ENCODE data around the gene RSPO1.
"Not testable (repeated sequence)": the region's sequence is repeated elsewhere in the genome, so short reads cannot be mapped to it uniquely, and the experiment has no call there.

Gene RSPO1

DNA sequence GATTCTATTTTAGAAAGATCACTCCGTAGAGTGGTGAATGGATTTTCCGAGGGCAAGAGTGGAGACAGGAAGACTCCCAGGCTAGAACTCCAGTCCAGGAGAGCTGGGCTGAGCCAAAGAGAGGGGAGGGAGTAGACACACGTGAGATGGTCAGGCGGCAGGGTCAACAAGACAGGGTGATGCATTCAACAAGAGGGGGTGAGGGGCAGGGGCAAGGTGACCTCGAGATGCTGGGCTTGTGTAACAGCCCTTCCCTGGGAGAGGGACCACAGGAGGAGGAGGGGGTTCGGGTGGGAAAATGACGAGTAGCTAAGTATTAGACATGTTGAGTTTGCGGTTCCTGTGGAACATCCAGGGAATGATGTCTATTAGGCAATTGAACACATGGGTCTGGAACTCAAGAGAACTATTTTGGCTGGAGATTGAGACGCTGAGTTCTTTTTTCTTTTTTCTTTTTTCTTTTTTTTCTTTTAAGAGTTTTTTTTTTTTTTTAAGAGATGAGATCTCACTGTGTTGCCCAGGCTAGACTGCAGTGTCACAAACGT lies 13.3 kb downstream of the RSPO1 start:
- DNase-seq: no peak

DNA sequence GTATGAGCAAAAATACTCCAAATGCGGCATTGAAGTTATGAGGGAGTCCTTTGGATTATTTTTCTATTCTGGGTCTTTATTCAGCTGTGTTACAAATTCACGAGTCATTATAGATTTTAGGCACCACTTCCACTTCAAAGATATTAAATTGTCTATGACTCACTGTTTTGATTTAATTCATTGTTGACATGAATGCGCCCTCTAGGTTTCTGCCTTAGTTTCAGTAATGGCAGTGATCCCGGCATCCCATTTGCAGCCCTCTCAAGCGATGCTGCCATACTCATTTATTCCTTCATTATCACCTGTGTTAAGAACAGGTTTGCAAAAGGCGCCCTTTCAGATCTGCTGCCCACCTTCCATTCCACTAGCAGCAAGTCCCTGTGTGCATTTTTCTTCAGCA lies 14.0 kb downstream of the RSPO1 start:
- no peak for DNase-seq

DNA sequence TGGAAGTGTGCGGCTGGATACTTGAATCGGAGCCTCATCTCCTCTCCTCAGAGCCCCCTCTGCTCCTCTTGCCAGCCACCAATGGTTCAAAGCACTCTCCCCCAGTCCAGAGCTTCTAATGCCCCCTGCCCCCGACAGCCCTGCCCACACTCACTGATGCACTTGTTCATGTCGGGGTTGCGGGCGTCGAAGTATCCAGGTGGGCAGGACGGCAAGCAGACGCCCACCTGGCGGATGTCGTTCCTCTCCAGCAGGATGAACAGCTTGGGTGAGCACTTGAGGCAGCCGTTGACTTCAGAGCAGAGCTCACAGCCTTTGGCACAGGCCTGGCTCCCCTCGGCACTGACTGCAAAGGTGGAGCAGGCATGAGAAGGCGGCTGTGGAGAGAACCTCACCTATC lies 18.4 kb downstream of the RSPO1 start:
- DNase-seq: no peak

DNA sequence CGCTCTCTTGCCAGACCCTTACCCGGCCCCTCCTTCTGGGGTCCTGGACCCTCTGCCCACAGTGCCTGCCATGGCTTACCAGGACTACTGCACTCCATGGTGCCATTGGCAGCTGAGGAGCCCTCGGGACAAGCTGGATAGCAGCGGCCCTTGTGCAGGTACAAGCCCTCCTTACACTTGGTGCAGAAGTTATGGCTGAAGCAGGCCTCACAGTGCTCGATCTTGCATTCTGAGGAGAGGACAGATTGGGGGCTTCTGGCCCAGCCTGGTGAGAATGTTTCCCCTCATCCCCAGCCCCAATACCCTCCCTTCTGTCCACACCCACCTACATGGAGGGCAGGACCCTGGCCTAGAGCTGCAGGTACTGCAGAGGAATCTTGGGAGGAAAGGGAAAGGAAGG lies 20.6 kb downstream of the RSPO1 start:
- no peak for DNase-seq

DNA sequence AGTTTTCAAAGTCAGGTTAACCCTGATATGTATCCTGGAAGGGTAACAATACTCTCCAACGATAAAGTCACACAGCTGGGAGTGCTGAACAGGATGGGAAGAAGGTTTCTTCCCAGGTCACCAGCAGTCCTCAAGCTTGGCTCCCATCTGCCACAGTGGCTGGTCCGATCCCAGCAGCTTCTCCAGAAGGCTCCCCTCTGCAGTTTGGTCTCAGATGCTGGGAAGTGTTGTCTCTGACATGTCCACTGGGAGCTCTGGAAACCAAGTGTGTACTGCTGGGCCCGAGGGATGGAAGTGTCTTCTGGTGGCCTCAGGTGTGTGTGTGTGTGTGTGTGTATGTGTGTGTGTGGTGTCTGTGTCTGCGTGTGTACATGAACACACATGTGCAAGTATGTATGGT lies 22.5 kb downstream of the RSPO1 start:
- no peak for DNase-seq

DNA sequence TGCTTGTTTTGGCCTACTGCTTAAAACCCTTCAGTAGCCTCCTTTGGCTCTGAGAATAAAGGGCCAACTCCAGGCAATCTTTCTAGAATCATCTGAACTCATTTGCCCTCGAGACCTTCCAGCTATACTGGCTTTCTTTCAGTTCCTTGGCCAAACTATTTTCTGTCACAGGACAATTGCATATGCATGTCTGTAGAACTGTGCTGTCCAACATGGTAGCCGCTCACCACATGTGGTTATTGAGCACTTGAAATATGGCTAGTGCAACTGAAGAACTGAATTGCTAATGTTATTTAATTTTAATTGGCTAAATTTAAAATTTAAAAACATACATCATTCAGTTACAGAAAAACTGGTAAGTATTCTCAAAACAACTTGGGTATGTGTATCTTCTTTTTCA lies 24.7 kb downstream of the RSPO1 start:
- no peak for DNase-seq

DNA sequence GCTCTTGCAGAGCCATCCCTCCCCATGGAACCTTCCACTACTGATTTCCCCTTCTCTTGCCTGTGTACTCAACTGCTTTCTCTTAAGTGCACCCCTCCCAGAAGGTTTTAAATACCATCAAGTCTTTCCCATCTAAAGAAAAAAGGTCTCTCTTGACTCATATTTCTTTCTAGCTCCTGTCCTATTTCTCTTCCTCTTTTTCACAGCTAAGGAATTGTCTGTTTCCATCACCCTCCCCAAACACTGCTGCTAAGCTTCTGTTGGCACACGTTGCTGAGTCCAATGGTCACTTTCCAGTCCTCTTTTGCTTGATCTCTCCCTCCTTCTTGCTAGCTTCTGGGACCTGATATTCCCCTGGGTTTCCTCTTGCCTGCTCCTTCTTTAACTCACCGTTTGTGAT lies 25.7 kb downstream of the RSPO1 start:
- no peak for DNase-seq

DNA sequence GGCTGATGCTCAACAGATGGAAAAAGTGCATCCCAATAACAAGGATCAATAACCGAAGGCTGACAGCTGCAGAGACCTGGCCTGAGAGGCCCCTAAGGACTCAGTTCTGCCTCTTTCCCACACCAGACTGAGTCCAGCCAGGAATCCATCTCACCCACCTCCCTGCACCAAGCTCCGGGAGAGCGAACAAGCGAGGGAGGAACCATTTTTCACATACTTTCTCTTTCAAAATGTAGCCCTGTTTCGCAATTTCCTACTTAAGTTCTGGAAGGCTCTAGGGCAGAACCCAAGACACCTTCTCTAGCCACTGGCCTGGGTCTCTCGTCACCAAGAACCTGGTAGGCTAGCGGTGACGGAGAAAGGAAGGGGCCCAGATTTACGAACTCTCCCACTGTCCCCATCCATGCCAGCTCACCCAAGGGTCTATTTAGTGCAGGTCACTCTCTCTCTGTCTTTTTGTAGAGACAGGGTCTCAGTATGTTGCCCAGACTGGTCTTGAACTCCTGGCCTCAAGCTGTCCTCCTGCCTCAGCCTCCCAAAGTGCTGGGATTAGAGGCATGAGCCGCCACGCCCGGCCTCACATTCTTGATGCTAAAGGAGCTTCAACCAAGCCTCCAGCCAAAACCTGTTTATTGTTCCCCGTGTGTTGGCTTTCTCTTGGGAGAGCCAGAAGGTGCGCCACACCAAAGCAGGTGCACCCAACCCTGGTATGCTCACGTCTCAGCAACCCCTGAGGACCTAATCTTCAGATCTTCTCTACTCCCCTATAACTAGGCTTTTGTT lies 28.0 kb downstream of the RSPO1 start:
- DNase-seq: no peak

DNA sequence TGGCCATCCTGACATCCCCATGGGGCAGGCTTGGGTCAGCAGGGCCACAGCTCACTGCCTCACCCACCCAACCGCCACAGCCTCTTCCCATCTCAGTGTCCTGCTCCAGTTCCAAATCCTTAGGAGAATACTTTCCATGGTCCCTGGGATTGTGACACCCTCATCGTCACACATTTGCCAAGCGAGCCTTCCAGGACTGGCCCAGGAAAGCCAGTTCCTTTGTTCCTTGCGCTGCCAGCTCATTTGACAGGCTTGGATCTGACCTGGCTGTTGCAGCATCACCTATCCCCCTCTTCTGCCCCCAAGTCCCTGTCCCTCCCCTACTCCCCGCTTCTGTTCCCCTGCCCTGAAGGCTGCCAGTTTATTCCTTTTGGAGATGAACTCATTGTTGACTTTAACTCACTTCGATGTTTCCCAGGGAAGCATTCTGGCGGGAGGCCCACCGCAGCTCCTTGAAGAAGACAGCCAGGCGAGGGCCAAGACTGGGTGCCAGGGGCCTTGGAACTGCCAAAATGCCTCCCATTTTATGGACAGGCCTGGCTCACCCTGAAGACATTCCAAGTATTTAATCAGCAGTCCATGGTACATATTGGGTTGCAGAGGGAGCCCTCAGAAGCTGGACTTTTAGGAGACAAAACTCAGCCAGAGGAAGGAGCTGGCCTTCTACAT lies 28.8 kb downstream of the RSPO1 start:
- DNase-seq: no peak

DNA sequence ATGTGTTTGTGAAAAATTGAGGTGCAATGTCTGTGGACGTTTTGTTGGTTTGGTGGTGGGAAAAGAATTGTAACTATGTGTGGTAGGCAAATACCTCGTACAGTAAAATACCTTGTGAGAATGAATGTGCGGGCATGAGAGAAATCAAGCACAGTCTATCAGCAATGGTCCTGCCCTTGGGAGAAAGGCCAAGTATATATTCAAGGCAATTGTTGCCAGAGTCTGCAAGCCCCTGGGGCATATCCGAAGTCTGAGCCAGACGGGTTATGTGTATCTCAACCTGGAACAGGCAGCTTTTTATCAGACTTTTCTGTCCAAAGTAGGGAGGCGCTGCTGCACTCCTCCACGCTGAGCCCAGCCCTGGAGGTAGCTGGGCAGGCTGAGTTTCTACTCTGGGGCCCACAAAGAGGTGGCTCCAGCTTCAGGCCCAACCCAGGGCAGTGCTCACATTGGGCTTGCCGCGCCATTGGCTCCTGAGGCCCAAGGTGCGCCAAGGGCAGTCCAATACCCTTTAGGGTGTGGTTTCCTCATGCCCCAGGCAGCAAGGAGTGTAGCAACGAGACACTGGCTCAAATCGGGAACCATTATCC lies 29.5 kb downstream of the RSPO1 start:
- no peak for DNase-seq

DNA sequence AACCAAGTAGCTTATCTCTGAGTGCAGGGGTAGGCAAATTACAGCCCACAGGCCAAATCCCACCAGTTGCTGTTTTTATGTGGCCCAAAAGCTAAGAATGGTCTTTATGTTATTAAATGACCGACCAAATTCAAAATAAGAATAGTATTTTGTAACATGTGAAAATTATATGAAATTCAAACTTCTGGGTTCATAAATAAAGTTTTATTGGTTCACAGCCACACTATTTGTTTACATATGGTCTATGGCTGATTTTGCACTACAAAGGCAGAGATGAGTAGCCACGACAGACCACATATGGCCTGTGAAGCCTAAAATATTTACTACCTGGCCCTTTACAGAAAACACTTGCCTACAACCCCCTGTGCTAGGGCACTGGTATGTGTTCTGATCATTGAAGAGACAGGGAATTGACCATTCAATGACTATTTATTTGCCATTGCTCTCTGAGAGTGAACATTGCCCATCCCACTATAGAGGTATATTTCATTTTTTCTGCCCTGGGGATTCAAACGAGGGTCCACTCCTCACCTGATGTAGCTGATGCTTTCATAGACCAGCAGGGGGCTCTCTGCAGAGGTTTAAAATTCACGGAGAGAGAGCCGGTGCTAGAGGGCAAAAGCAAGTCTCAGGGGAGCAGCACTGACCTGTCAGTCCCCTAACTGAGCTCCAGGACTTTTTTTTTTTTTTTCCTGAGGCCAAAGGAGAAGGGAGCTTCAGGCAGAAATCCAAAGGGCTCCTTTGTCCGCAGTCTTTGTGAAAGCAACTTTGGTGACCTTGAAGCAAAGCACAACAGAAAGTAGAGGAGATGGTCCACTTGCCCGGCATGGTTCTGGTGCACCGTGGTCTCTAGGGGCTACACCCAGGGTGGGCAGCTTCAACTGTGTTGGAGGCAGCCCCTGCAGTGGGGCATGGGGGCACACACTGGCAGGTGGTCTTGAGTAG lies 31.7 kb downstream of the RSPO1 start:
- peak in 3 of 56 donors; percentile 1 to 3 (median 3) for DNase-seq

DNA sequence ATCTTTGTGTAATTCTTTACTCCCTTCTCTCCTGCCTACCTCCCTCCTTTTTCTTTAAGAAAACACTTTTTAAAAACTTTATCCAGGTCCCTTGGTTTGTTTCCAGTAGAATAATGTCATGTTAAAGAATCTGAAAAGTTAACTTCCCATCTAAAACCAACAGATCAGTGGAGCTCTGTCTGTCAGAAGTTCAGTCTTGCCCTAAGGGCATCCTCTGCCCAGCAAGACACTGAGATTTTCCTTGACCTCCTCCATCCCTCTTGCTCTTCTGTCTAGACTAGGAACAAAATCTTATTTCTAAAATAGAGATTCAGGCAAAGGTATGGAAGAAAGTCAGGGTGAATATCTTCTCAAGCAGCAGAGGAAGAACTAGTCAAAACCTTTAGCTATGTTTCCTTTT lies 33.3 kb downstream of the RSPO1 start:
- DNase-seq: no peak

DNA sequence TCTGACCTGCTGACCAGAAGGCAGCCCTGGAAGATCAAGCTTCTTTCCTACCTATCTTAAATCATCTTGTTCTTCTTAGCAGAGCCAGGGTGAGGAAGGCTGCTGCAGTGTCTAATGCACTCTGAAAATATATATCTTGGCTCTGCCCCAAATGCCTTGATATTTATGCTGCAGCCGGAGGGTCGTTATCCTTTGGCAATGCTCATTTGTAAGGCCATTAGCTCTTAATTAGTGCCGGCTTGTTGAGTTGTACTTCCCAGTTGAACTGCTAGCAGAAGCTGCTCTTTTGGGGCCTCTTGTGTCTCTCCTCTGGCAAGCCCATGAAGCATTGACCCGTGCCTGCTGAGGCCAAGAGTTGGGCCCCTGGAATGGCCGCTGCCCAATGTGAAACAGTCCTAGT lies 34.8 kb downstream of the RSPO1 start:
- DNase-seq: no peak

DNA sequence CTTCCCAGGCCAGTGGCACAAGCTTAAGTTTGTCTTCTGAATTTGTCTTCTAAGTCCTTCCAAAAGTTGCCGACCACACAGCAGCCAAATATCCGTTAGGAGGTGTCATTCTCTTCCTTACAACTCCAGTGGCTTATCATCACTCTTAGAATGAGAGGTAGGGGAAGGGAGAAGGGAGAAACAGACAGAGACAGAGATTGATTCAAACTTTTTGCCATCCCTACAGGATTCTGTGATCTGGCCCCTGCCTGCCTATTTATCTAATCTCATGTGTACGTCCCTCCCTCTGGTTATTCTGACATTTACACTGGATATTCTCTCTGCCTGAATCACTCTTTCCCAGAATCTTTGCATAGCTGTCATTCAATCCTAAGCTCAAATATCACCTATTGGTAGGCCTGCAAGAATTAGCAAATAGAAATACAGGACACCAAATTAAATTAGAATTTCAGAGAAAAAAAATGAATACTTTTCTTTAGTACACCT lies 38.5 kb downstream of the RSPO1 start:
- DNase-seq: no peak

DNA sequence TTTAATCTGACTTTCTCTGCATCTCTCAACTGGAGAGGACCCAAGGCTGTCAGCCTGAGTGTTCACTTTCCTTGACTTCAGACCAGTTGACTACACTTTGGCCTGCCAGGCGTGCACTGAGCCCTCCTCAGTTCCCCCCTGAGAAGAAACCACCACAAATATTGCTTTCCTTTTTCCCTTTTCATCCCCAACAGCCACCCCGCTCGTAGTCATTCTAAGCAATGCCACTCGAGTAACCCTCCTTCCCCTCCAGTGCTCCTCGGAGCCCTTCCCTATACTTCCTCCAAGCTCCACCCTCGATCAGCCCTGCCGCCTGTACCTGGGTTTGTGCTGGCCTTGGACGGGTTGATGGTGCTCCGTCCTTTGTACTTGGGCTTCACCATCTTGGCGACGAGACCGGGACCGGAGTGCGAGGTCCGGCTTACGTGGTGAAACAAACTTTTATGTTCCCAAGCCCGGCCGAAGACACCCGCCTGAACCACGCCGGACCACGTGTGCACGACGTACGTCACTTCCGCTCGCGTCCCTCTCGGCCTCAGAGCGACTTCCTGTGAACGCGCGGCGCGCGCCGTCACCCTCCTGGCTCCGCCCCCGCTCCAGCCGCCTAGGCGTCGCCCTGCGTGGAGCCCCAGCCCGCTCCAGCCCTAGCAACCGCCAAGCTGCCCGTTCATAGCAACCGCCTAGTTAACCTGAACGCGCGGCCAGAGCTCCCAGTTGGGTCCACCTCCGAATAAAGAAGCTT lies 39.1 kb downstream of the RSPO1 start, which contains the start of gene GNL2:
GNL2 (minus strand) TSS at position 498 of the 742 bp plus-strand sequence; CDS start at position 383, 115 bp downstream.
- DNase-seq: peak; percentile 43 to 97 (median 89)

DNA sequence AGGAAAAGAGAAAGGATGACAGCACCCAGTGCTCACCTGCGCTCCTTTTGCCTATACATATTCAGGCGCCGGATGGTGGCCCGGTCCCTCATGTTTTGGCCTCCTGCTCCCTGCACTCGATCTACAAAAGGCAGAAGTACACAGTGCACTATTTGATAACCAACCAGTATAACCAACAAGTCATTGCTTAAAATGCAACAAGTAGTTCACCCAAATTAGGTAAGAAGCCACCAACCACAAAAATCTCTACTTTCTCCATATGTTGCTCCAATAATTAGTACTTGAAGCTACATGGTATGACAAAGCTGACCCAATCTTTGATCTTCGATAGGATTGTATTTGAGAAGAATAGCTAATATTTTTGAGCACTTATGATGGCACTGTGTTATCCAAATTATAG lies 41.0 kb downstream of the RSPO1 start:
- no peak for DNase-seq

DNA sequence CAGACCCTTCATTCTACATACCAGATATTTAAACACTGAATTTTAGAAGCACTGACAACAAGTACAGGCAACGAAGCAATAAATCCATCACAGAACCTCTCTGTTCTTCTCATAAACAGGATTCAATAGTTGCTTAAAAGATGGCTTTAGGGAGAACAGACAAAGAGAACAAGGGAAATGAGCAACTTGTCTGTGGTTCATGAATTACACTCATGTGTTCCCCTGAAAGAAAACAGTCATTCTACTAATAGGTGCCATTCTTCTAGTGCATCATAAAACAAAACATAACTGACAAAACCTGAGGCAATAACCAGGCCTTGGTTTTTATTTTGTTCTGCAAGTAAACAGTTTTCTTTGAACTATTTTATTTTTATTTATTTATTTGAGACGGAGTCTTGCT lies 45.8 kb downstream of the RSPO1 start:
- DNase-seq: no peak

DNA sequence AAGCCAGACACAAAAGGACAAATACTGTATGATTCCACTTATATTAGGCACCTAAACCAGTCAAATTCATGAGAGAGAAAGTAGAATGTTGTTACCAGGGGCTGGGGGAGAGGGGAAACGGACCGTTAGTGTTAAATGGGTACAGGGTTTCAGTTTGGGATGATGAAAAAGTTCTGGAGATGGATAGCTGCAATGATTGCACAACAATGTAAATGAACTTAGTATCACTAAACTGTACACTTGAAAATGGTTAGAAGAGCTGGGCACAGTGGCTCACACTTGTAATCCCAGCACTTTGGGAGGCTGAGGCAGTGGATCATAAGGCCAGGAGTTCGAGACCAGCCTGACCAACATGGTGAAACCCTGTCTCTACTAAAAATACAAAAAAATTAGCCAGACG lies 50.1 kb downstream of the RSPO1 start:
- not testable (repeated sequence) for DNase-seq

DNA sequence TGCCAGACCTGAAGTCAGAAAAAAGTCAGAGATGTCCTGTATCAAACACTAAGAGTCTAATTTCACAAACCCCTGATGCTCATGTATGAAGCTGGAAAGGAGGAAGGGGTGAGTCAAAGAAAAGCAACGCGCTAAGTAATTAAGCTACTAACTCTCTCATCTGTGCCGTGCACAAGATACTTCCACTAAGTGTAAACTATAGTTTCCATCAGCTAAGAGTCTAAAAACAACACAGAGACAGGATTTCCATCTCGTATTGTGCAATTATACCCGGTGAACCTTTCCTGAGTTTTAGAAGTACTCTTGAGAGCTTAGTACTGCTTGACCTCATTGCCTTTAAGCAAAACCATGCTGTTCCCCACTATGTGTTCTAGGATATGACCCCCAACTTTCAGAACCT lies 59.0 kb downstream of the RSPO1 start:
- no peak for DNase-seq

DNA sequence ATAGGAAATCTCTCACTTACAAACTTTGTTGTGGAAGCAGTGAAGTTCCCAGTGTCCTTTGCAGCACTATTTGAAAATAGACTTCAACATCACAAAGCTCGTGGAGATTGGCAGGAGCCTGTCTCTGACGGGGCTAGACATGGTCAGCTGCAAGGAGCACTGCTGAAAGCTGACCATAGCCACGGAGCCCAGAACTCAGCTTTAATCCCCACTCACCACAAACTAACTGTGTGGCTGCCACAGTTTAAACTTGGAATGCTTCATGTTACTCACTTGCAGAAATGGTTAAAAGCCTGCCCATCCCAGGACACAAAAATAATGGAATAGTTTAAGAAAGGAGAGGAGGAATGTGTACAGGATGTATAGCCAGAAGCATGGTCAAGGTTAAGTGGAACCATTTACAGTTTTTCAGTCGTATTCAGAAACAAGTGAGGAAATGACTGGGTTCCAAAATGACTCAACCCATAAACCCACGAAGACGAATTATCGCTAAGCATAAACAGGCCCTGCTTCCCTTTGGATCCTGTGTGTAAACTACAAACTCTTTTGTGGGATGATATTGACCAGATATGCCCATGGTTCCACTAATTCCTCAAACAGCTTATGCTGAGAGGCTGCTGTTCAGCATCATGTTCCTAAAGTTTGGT lies 59.7 kb downstream of the RSPO1 start:
- DNase-seq: no peak

Measured in amygdala (tissue), 56 donors.